HUES6 (cell line): ENCODE results near the gene CANX.
"Not testable (repeated sequence)": the region's sequence is repeated elsewhere in the genome, so short reads cannot be mapped to it uniquely, and the experiment has no call there.

Source experiments
- H3K27ac ChIP-seq: 2 replicates; pipeline ENCODE4 v1.7.0; 2013; ENCODE audit warnings: low read depth, mild to moderate bottlenecking, low read length, inconsistent platforms
- H3K27me3 ChIP-seq: 2 replicates; pipeline ENCODE4 v1.6.1; 2013; ENCODE audit warnings: low read length; ENCODE audit not compliant: control insufficient read depth, insufficient read depth
- H3K36me3 ChIP-seq: 2 replicates; pipeline ENCODE4 v1.6.1; 2013; ENCODE audit warnings: low read length; ENCODE audit not compliant: control insufficient read depth, insufficient read depth
- H3K4me1 ChIP-seq: 2 replicates; pipeline ENCODE4 v1.6.1; 2013; ENCODE audit warnings: low read length; ENCODE audit not compliant: control insufficient read depth, insufficient read depth
- H3K4me3 ChIP-seq: 2 replicates; pipeline ENCODE4 v1.5.1; 2013; ENCODE audit warnings: low read depth, low read length
- H3K9ac ChIP-seq: one replicate; pipeline ENCODE4 v1.6.1; 2013; ENCODE audit warnings: mild to moderate bottlenecking, low read length
- H3K9me3 ChIP-seq: 2 replicates; pipeline ENCODE4 v1.6.1; 2013; ENCODE audit warnings: low read depth, low read length; ENCODE audit not compliant: control insufficient read depth, insufficient read depth

CANX gene

DNA sequence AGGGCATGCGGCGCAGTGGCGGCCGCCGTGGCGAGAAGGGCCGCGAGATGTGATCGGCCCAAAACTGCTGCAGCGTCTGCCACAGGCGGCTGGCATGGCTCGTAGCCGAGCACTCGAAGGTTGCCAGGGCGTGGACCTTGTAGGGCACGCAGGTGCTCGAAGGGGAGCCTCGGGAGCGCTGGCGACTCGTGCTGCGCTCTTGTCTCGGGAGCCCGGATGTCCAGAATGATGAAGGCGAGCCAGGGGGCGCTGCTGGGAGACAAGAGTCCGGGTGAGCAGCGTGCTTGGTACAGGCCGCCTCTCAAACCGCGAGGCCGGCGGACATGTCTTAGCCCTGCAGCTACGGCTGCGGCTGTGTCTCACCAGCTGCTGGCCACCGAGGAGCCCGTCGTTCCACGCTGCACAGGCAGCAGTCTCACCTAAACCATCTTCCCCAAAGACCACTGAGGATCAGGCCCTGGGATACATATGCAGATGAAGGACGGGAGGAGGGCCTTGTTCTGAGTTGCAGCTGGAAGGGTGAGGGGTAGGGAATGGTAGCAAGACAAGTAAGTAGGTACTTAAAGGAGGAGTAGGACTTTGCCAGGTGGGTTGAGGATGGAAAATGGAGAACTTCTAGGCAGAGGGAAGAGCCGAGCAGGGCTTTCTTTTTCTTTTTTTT is 19.6 kb upstream of the CANX start:
- peaks cover 7% of the 10 kb centered on the region; the same call in 1 of the 2 replicates for H3K36me3 ChIP-seq
- H3K4me3 ChIP-seq = peak overlapping the region; percentile 96
- peaks cover 8% of the 10 kb centered on the region for H3K4me1 ChIP-seq
- H3K9ac ChIP-seq = peak overlapping the region; percentile 92
- no peaks in the 10 kb centered on the region for H3K27me3 ChIP-seq
- peak overlapping the region; percentile 17; the same call in 1 of the 2 replicates for H3K27ac ChIP-seq
- no peaks in the 10 kb centered on the region for H3K9me3 ChIP-seq

GRCh38 chr5:179680014-179680779 is 18.6 kb upstream of the CANX start:
- Histone ChIP-seq H3K9ac (no peak overlapping the region), H3K36me3 (peaks cover 3% of the 10 kb centered on the region; the same call in 1 of the 2 replicates), H3K27me3 (no peaks in the 10 kb centered on the region), H3K27ac (no peak overlapping the region), H3K4me3 (no peak overlapping the region), H3K4me1 (peaks cover 8% of the 10 kb centered on the region), H3K9me3 (no peaks in the 10 kb centered on the region)

- H3K4me1 ChIP-seq = peaks cover 8% of the 10 kb centered on the region
- no peak within 1 kb of the TSS for H3K27ac ChIP-seq
- H3K4me3 ChIP-seq = no peak within 1 kb of the TSS
- peaks cover 3% of the 10 kb centered on the region; the same call in 1 of the 2 replicates for H3K36me3 ChIP-seq
- H3K9ac ChIP-seq = no peak within 1 kb of the TSS
- no peaks in the 10 kb centered on the region for H3K27me3 ChIP-seq
- no peaks in the 10 kb centered on the region for H3K9me3 ChIP-seq
These were observed 17.9 kb upstream of the CANX start, which contains the start of gene CBY3 for GRCh38 chr5:179680780-179681401. Gene CBY3, minus strand, starts transcription at chr5:179681034. Its CDS starts 116 bp downstream, at chr5:179680918.

GRCh38 chr5:179689212-179689611 is 9.6 kb upstream of the CANX start:
- not testable (repeated sequence) for H3K9ac ChIP-seq, H3K4me1 ChIP-seq, H3K4me3 ChIP-seq, H3K9me3 ChIP-seq, H3K36me3 ChIP-seq, H3K27ac ChIP-seq, H3K27me3 ChIP-seq

- Histone ChIP-seq H3K4me3 (no peak overlapping the region), H3K9me3 (no peaks in the 10 kb centered on the region), H3K36me3 (no peaks in the 10 kb centered on the region; the same call in 1 of the 2 replicates), H3K27ac (no peak overlapping the region), H3K4me1 (0 out of 2 replicates have a peak, but pooled peaks cover 3% of the 10 kb centered on the region), H3K27me3 (no peaks in the 10 kb centered on the region), H3K9ac (no peak overlapping the region)
These were observed 4.2 kb upstream of the CANX start for GRCh38 chr5:179694561-179694960.

- Histone ChIP-seq H3K9ac (no peak overlapping the region), H3K36me3 (peaks cover 6% of the 10 kb centered on the region), H3K27ac (no peak overlapping the region), H3K27me3 (no peaks in the 10 kb centered on the region), H3K9me3 (no peaks in the 10 kb centered on the region), H3K4me3 (no peak overlapping the region), H3K4me1 (0 out of 2 replicates have a peak, but pooled peaks cover 3% of the 10 kb centered on the region)
These were observed 2.2 kb upstream of the CANX start for GRCh38 chr5:179696603-179697002.

DNA sequence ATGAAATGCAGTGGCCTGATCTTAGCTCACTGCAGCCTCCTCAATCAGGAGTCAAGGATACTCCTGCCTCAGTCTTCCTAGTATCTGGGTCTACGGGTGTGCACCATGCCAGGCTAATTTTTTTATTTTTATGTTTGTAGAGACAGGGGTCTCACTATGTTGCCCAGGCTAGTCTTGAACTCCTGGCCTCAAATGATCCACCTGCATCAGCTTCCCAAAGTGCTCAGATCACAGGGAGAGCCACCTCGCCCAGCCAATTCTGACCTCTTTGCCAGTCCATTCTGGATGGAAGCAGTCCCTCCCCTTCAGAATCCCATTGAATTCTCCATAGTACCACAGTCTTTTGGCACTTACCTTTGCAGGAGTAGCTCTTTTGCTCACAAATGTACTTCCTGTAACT is 1.7 kb upstream of the CANX start:
- Histone ChIP-seq H3K4me3 (no peak overlapping the region; the same call in 1 of the 2 replicates), H3K27me3 (no peaks in the 10 kb centered on the region), H3K9ac (no peak overlapping the region), H3K27ac (no peak overlapping the region), H3K36me3 (peaks cover 12% of the 10 kb centered on the region), H3K9me3 (no peaks in the 10 kb centered on the region), H3K4me1 (0 out of 2 replicates have a peak, but pooled peaks cover 3% of the 10 kb centered on the region)

DNA sequence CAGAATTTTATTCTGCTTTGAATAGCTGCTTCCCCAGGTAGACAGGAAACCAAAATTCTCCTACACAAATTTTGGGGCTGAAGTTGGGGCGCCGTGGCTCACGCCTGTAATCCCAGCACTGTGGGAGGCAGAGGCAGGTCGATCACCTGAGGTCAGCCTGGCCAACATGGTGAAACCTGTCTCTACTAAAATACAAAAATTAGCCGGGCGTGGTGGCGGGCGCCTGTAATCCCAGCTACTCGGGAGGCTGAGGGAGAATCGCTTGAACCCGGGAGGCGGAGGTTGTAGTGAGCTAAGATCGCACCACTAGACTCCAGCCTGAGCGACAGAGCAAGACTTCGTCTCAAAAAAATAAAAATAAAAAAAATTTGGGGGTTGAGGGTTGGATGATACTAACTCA is 1.2 kb upstream of the CANX start:
- H3K27ac ChIP-seq = peak overlapping the region; percentile 96; the same call in 1 of the 2 replicates
- peak overlapping the region; percentile 98 for H3K9ac ChIP-seq
- not testable (repeated sequence) for H3K4me1 ChIP-seq, H3K9me3 ChIP-seq, H3K27me3 ChIP-seq
- peak overlapping the region; percentile 77 for H3K4me3 ChIP-seq
- H3K36me3 ChIP-seq = peaks cover 16% of the 10 kb centered on the region

- Histone ChIP-seq H3K4me1 (0 out of 2 replicates have a peak, but pooled peaks cover 3% of the 10 kb centered on the region), H3K27me3 (no peaks in the 10 kb centered on the region), H3K9ac (peak overlapping the region; percentile 98), H3K4me3 (peak overlapping the region; percentile 94), H3K27ac (peak overlapping the region; percentile 99), H3K36me3 (peaks cover 23% of the 10 kb centered on the region), H3K9me3 (no peaks in the 10 kb centered on the region)
These were observed 503 bp upstream of the CANX start for GRCh38 chr5:179697993-179698934.

GRCh38 chr5:179699616-179700237 is 960 bp downstream of the CANX start:
- no peaks in the 10 kb centered on the region for H3K27me3 ChIP-seq
- H3K4me3 ChIP-seq = peak overlapping the region; percentile 94

More at GRCh38 chr5:179699616-179700237, 960 bp downstream of the CANX start:
- Histone ChIP-seq H3K27ac (peak overlapping the region; percentile 99; the same call in 1 of the 2 replicates), H3K9ac (peak overlapping the region; percentile 94), H3K36me3 (peaks cover 34% of the 10 kb centered on the region), H3K9me3 (no peaks in the 10 kb centered on the region), H3K4me1 (0 out of 2 replicates have a peak, but pooled peaks cover 6% of the 10 kb centered on the region)
